GM19043 (cell line): ENCODE results near the gene PPARA.

Source experiments
- ATAC-seq: cut with Tn5 transposase; IDR thresholded peaks from one replicate; pipeline ENCODE4 v1.9.1; 2021; ENCODE audit warnings: low read depth; ENCODE audit not compliant: unreplicated experiment

Gene PPARA

GRCh38 chr22:46113910-46114517 lies 36.3 kb upstream of the PPARA start:
- ATAC-seq: no peak

GRCh38 chr22:46114518-46115387 lies 35.6 kb upstream of the PPARA start:
- ATAC-seq: no peak

- no peak for ATAC-seq
These were observed 35.0 kb upstream of the PPARA start for GRCh38 chr22:46115388-46115678.

GRCh38 chr22:46115755-46116490 lies 34.4 kb upstream of the PPARA start:
- ATAC-seq: no peak

GRCh38 chr22:46116491-46116958 lies 33.8 kb upstream of the PPARA start:
- peak; percentile 53 for ATAC-seq

- ATAC-seq: no peak
These were observed 32.8 kb upstream of the PPARA start for GRCh38 chr22:46117206-46118199.

GRCh38 chr22:46119093-46119728 lies 31.1 kb upstream of the PPARA start:
- no peak for ATAC-seq

- no peak for ATAC-seq
These were observed 30.5 kb upstream of the PPARA start for GRCh38 chr22:46119729-46120419.

GRCh38 chr22:46120420-46120737 lies 29.9 kb upstream of the PPARA start:
- ATAC-seq: no peak

- ATAC-seq: no peak
These were observed 29.2 kb upstream of the PPARA start for GRCh38 chr22:46121079-46121478.

GRCh38 chr22:46121523-46122287 lies 28.6 kb upstream of the PPARA start:
- ATAC-seq: no peak

GRCh38 chr22:46122511-46122971 lies 27.8 kb upstream of the PPARA start:
- no peak for ATAC-seq

- no peak for ATAC-seq
These were observed 27.2 kb upstream of the PPARA start for GRCh38 chr22:46122980-46123693.

GRCh38 chr22:46123694-46124382 lies 26.5 kb upstream of the PPARA start:
- no peak for ATAC-seq

- ATAC-seq: no peak
These were observed 25.8 kb upstream of the PPARA start for GRCh38 chr22:46124383-46125144.

GRCh38 chr22:46125311-46125710 lies 25.0 kb upstream of the PPARA start:
- ATAC-seq: no peak
